Fibroblast of lung (primary cell): Measurements from ENCODE around the gene UNG.

ENCODE experiments used
- CTCF ChIP-seq, 2 donors: IDR thresholded peaks in 1 of 2; conservative IDR thresholded peaks in 1 of 2; 1 replicate in 1 of 2; 2 replicates in 1 of 2; pipeline ENCODE4 v1.5.1; 2011 to 2012; ENCODE audit warnings: low read length in 2 of 2, control low read depth in 1 of 2, inconsistent platforms in 1 of 2, low read depth in 1 of 2, mild to moderate bottlenecking in 1 of 2
- EZH2 ChIP-seq: IDR thresholded peaks from 2 replicates; pipeline ENCODE4 v1.5.1; 2012; ENCODE audit warnings: low read length, control low read depth, mild to moderate bottlenecking; ENCODE audit errors: missing control alignments

DNA sequence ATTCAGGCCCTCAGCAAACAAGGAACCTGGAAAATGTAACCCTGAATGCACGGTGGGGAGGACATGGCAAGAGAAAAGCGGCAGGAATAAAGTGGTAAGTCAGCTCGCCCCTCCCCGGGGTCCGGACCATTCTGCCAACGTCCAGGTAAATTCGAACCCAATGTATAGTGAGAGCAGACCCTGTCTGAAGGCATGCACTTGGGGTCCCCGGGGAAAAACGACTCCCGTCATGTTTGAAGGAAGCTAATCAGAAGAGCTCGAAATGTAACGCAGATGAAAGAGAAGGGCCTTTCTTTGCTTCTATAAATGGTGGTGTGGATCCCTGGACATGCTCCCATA is 19.2 kb downstream of the UNG start:
- TF ChIP-seq CTCF (conservative IDR thresholded peaks at IDR 0.05 in 1 of 2, IDR thresholded peaks at IDR 0.05 in 1 of 2; ENCODE audit: low read depth in 1 of 2, low read length in 2 of 2), result no peak
- TF ChIP-seq EZH2, result no peak
